H1 (cell line): ENCODE measurements around the gene DPH5. TPM values are rescaled to one million over a fixed set of nuclear protein-coding genes. Genes with fewer than 3 reads are reported as not detected.

Experiments used
- CTCF ChIA-PET: fragments of 300-600 bp; sonication (Branson Sonifier 250); formaldehyde crosslinking; loops from one replicate; lab custom pipeline; 2021; ENCODE audit not compliant: partially characterized antibody; lab: Charles Lee
- POLR2A ChIA-PET: fragments of 300-600 bp; sonication (Branson Sonifier 250); formaldehyde crosslinking; loops from one replicate; lab custom pipeline; 2021; ENCODE audit warnings: inconsistent platforms; ENCODE audit not compliant: partially characterized antibody; lab: Charles Lee
- DNase-seq, 2 experiments: peaks; one replicate each; pipeline versions ENCODE4 v3.0.0 to v3.0.0-alpha.2; 2010 to 2022; ENCODE audit warnings: low spot score in 2 of 2, low read depth in 1 of 2, mixed read lengths in 1 of 2
- FAIRE-seq: peaks from 2 replicates; lab custom pipeline; 2011; peaks lifted over from hg19 to GRCh38; lab: Jason Lieb, UNC
- H2AFZ ChIP-seq: 2 replicates; pipeline ENCODE4 v1.8.1; 2012; ENCODE audit warnings: low read length, inconsistent platforms
- H2AK5ac ChIP-seq: 2 replicates; pipeline ENCODE4 v1.6.1; 2013; ENCODE audit warnings: low read depth, low read length
- H2BK120ac ChIP-seq: replicated peaks from 2 replicates; pipeline ENCODE3; 2013; ENCODE audit warnings: low read depth, low read length, inconsistent platforms
- H2BK12ac ChIP-seq: 2 replicates; pipeline ENCODE4 v1.6.1; 2013; ENCODE audit warnings: low read depth, low read length
- H2BK15ac ChIP-seq: 2 replicates; pipeline ENCODE4 v1.6.1; 2013; ENCODE audit warnings: low read length
- H2BK20ac ChIP-seq: 2 replicates; pipeline ENCODE4 v1.6.1; 2013; ENCODE audit warnings: low read length
- H2BK5ac ChIP-seq: 2 replicates; pipeline ENCODE4 v1.6.1; 2013; ENCODE audit warnings: low read depth, low read length
- H3K14ac ChIP-seq: 2 replicates; pipeline ENCODE4 v1.6.1; 2013; ENCODE audit warnings: inconsistent platforms; ENCODE audit not compliant: insufficient read length
- H3K18ac ChIP-seq: 2 replicates; pipeline ENCODE4 v1.6.1; 2013; ENCODE audit warnings: low read length; ENCODE audit errors: extremely low read depth
- H3K23ac ChIP-seq: 2 replicates; pipeline ENCODE4 v1.6.1; 2013; ENCODE audit warnings: inconsistent platforms; ENCODE audit not compliant: insufficient read length
- H3K23me2 ChIP-seq: 2 replicates; pipeline ENCODE4 v1.6.1; 2013; ENCODE audit warnings: low read depth, low read length
- H3K27ac ChIP-seq: 2 replicates; pipeline ENCODE4 v1.6.1; 2011; ENCODE audit warnings: low read depth, low read length, inconsistent platforms
- H3K27me3 ChIP-seq, 4 experiments: replicated peaks in 1 of 4; 1 replicate in 1 of 4; 2 replicates in 3 of 4; pipeline versions ENCODE4 v1.6.1 to v1.8.1; 2011 to 2013; ENCODE audit warnings: low read length in 3 of 4, mild to moderate bottlenecking in 3 of 4, inconsistent platforms in 2 of 4, mixed read lengths in 2 of 4, moderate library complexity in 1 of 4; ENCODE audit not compliant: control insufficient read depth in 3 of 4, insufficient read depth in 3 of 4; ENCODE audit errors: extremely low read depth in 1 of 4
- H3K36me3 ChIP-seq, 4 experiments: 2 replicates each; pipeline versions ENCODE4 v1.6.1 to v1.8.1; 2011 to 2013; ENCODE audit warnings: mild to moderate bottlenecking in 4 of 4, low read length in 3 of 4, moderate library complexity in 2 of 4, control low read depth in 1 of 4, inconsistent platforms in 1 of 4; ENCODE audit not compliant: insufficient read depth in 4 of 4, control insufficient read depth in 2 of 4
- H3K4ac ChIP-seq: replicated peaks from 2 replicates; pipeline ENCODE3; 2013; ENCODE audit warnings: low read length, low read depth, mixed read lengths, inconsistent platforms; ENCODE audit not compliant: insufficient read length
- H3K4me1 ChIP-seq, 4 experiments: replicated peaks in 1 of 4; 1 replicate in 1 of 4; 2 replicates in 3 of 4; pipeline versions ENCODE4 v1.6.1 to v1.8.1; 2011 to 2013; ENCODE audit warnings: low read length in 3 of 4, inconsistent platforms in 2 of 4, mixed read lengths in 1 of 4; ENCODE audit not compliant: insufficient read depth in 4 of 4, control insufficient read depth in 3 of 4
- H3K4me2 ChIP-seq, 2 experiments: 2 replicates each; pipeline versions ENCODE4 v1.6.1 to v1.8.1; 2011 to 2013; ENCODE audit warnings: low read depth in 2 of 2, low read length in 2 of 2, control low read depth in 1 of 2, inconsistent platforms in 1 of 2, mild to moderate bottlenecking in 1 of 2; ENCODE audit not compliant: insufficient read depth in 1 of 2
- H3K4me3 ChIP-seq, 4 experiments: fragments of 200-600, 300-600 bp in 1 of 4; sonication (generic), shearing (Covaris generic), sonication (Bioruptor Twin) in 1 of 4; 2 replicates each; pipeline versions ENCODE4 v1.5.1 to v1.8.1; 2011 to 2016; ENCODE audit warnings: low read length in 4 of 4, low read depth in 3 of 4, control low read depth in 2 of 4, inconsistent platforms in 2 of 4, mild to moderate bottlenecking in 2 of 4, mixed read lengths in 1 of 4, moderate library complexity in 1 of 4; ENCODE audit not compliant: insufficient read depth in 2 of 4; ENCODE audit errors: extremely low read depth in 1 of 4
- H3K56ac ChIP-seq: replicated peaks from 2 replicates; pipeline ENCODE3; 2013; ENCODE audit warnings: low read depth, mild to moderate bottlenecking, mixed read lengths, low read length, inconsistent platforms; ENCODE audit not compliant: insufficient read length
- H3K79me1 ChIP-seq: 2 replicates; pipeline ENCODE4 v1.6.1; 2013; ENCODE audit warnings: low read depth, low read length, control low read depth
- H3K79me2 ChIP-seq, 2 experiments: 2 replicates each; pipeline versions ENCODE4 v1.6.1 to v1.8.1; 2012 to 2013; ENCODE audit warnings: low read length in 2 of 2, mild to moderate bottlenecking in 2 of 2, inconsistent platforms in 1 of 2; ENCODE audit not compliant: insufficient read depth in 2 of 2, control insufficient read depth in 1 of 2
- H3K9ac ChIP-seq, 4 experiments: replicated peaks in 1 of 4; 1 replicate in 1 of 4; 2 replicates in 3 of 4; pipeline versions ENCODE4 v1.6.1 to v1.8.1; 2011 to 2013; ENCODE audit warnings: low read depth in 3 of 4, low read length in 3 of 4, control low read depth in 2 of 4, mild to moderate bottlenecking in 2 of 4, moderate library complexity in 2 of 4, inconsistent platforms in 1 of 4; ENCODE audit errors: extremely low read depth in 1 of 4
- H3K9me3 ChIP-seq, 2 experiments: 2 replicates each; pipeline versions ENCODE4 v1.6.1 to v1.8.1; 2012 to 2013; ENCODE audit warnings: mild to moderate bottlenecking in 2 of 2, moderate library complexity in 2 of 2, control low read depth in 1 of 2, inconsistent platforms in 1 of 2, low read depth in 1 of 2, low read length in 1 of 2, mixed read lengths in 1 of 2; ENCODE audit not compliant: insufficient read depth in 2 of 2
- H4K20me1 ChIP-seq, 2 experiments: replicated peaks in 1 of 2; 2 replicates each; pipeline versions ENCODE3 to v1.8.1; 2011 to 2013; ENCODE audit warnings: inconsistent platforms in 2 of 2, low read length in 2 of 2, mild to moderate bottlenecking in 1 of 2; ENCODE audit not compliant: insufficient read depth in 2 of 2, control insufficient read depth in 1 of 2
- H4K5ac ChIP-seq: 2 replicates; pipeline ENCODE4 v1.6.1; 2013; ENCODE audit warnings: low read length, low read depth, mixed read lengths, inconsistent platforms; ENCODE audit not compliant: insufficient read length
- H4K8ac ChIP-seq: 2 replicates; pipeline ENCODE4 v1.8.0; 2013; ENCODE audit warnings: mild to moderate bottlenecking, moderate library complexity, low read length, inconsistent platforms; ENCODE audit not compliant: insufficient read depth; ENCODE audit errors: extremely low read depth
- H4K91ac ChIP-seq: replicated peaks from 2 replicates; pipeline ENCODE3; 2013; ENCODE audit warnings: low read length, mixed read lengths, inconsistent platforms; ENCODE audit not compliant: insufficient read length
- ATF2 ChIP-seq: IDR thresholded peaks from 2 replicates; pipeline ENCODE4 v1.6.1; 2012; ENCODE audit warnings: low read length, inconsistent platforms
- ATF3 ChIP-seq: IDR thresholded peaks from 2 replicates; pipeline ENCODE4 v1.6.1; 2011; ENCODE audit warnings: low read depth, mild to moderate bottlenecking, low read length; ENCODE audit not compliant: insufficient read depth
- CHD1 ChIP-seq: IDR thresholded peaks from 2 replicates; pipeline ENCODE4 v1.6.1; 2012; ENCODE audit warnings: low read depth, low read length, improper control_type of control experiment
- CTBP2 ChIP-seq: IDR thresholded peaks from 2 replicates; pipeline ENCODE4 v1.7.0; 2011; ENCODE audit warnings: borderline replicate concordance, mild to moderate bottlenecking, moderate library complexity, mixed read lengths, low read length; ENCODE audit not compliant: insufficient read depth, insufficient read length
- JUN ChIP-seq: IDR thresholded peaks from 2 replicates; pipeline ENCODE4 v1.6.1; 2011; ENCODE audit warnings: low read depth, mild to moderate bottlenecking, improper control_type of control experiment, low read length
- MAFK ChIP-seq: IDR thresholded peaks from 2 replicates; pipeline ENCODE4 v1.6.1; 2012; ENCODE audit warnings: low read depth, mild to moderate bottlenecking, improper control_type of control experiment, low read length
- NANOG ChIP-seq: IDR thresholded peaks from 2 replicates; pipeline ENCODE4 v1.6.1; 2011; ENCODE audit warnings: low read length, low read depth, mild to moderate bottlenecking, inconsistent platforms; ENCODE audit not compliant: insufficient read depth, poor library complexity, severe bottlenecking
- SAP30 ChIP-seq: fragments of 300-600 bp; sonication (generic); IDR thresholded peaks from 2 replicates; pipeline ENCODE4 v1.7.1; 2012; ENCODE audit warnings: low read length, moderate library complexity, mild to moderate bottlenecking, inconsistent platforms; ENCODE audit not compliant: insufficient read depth, insufficient replicate concordance
- SP1 ChIP-seq: IDR thresholded peaks from 2 replicates; pipeline ENCODE4 v1.6.1; 2011; ENCODE audit warnings: low read depth, low read length
- USF2 ChIP-seq: IDR thresholded peaks from 2 replicates; pipeline ENCODE4 v1.6.1; 2011; ENCODE audit warnings: low read length, improper control_type of control experiment
- YY1 ChIP-seq: IDR thresholded peaks from 2 replicates; pipeline ENCODE4 v1.6.1; 2011; ENCODE audit warnings: low read depth, mild to moderate bottlenecking, low read length
- polyA plus RNA-seq, 7 experiments: library from polyadenylated mRNA; depleted of rRNA in 3 of 7; stranded (reverse) in 5 of 7; unstranded in 2 of 7; fragments of >200 nt in 5 of 7; fragments of 200-250 nt in 2 of 7; gene quantifications; 1 replicate in 5 of 7; 2 replicates in 1 of 7; 4 replicates in 1 of 7; pipeline versions ENCODE4 v1.2.1 to v1.2.3, GENCODE V29; 2011 to 2013; ENCODE audit warnings: missing spikeins in 2 of 7, mixed read lengths in 2 of 7
- total RNA-seq: library from RNA; stranded (reverse); fragmentation: NEBNext Ultra II Directional; extraction: Animal tissue kit (Norgen Biotek cat#: 25700); gene quantifications from 2 replicates; pipeline ENCODE4 v1.2.1, GENCODE V29; 2021

The DPH5 gene
- total and polyA plus RNA-seq, 2 of the 8 experiments (the other 6 are each of a cell fraction or from before 2014, with no cell fraction given) = 67.7 to 106 TPM

- no peaks in the 10 kb centered on the region for H3K36me3 ChIP-seq
- no peak overlapping the region for H3K23ac ChIP-seq
- no peaks in the 10 kb centered on the region for H3K4me1 ChIP-seq
- no peak overlapping the region for H3K4ac ChIP-seq
- no peaks in the 10 kb centered on the region for H3K79me1 ChIP-seq
- no peak overlapping the region for H2BK120ac ChIP-seq
- H3K56ac ChIP-seq = no peak overlapping the region
- H3K27me3 ChIP-seq = peaks cover 0 to 1% (median 0%) of the 10 kb centered on the region in 4 experiments; a peak in 1 of 7 replicates
- H2AFZ ChIP-seq = no peak overlapping the region
- no peak overlapping the region for H3K4me3 ChIP-seq
- CTCF ChIA-PET = interaction anchor here (2.1 kb wide), 1 partner anchor 11 kb away, joined by 5 read pairs; no protein-coding TSS in a partner anchor
- no peak overlapping the region for H3K4me2 ChIP-seq
- POLR2A ChIA-PET = interaction anchor here (1.1 kb wide), 1 partner anchor 13 kb away, joined by 4 read pairs; no protein-coding TSS in a partner anchor
- no peak overlapping the region for H2BK20ac ChIP-seq
- H3K79me2 ChIP-seq = no peaks in the 10 kb centered on the region
- H2BK15ac ChIP-seq = no peak overlapping the region
- FAIRE-seq = no peak
- no peak overlapping the region for H4K8ac ChIP-seq
- H3K14ac ChIP-seq = no peak overlapping the region
- DNase-seq = no peak
- no peaks in the 10 kb centered on the region for H3K9me3 ChIP-seq
- H2BK12ac ChIP-seq = no peak overlapping the region
- no peaks in the 10 kb centered on the region for H4K20me1 ChIP-seq
- H4K5ac ChIP-seq = no peak overlapping the region
- H3K27ac ChIP-seq = no peak overlapping the region
- no peak overlapping the region for H2BK5ac ChIP-seq
- H3K23me2 ChIP-seq = no peaks in the 10 kb centered on the region
- H3K18ac ChIP-seq = no peak overlapping the region
- no peak overlapping the region for H2AK5ac ChIP-seq
- H3K9ac ChIP-seq = no peak overlapping the region
- H4K91ac ChIP-seq = no peak overlapping the region
- TF ChIP-seq NANOG (no peak), ATF2 (no peak), SAP30 (no peak), CHD1 (no peak), YY1 (no peak), USF2 (no peak), SP1 (no peak), MAFK (no peak), CTBP2 (no peak), JUN (no peak), ATF3 (no peak)
These were observed 30.0 kb upstream of the DPH5 start for GRCh38 chr1:101055623-101056022.
